Nucleus accumbens (tissue), 56 donors: ENCODE measurements around the gene PCBP1.
A peak's percentile ranks its signal among the peaks of the same experiment; 100 is the strongest.
"Not testable (repeated sequence)": the region's sequence is repeated elsewhere in the genome, so short reads cannot be mapped to it uniquely, and the experiment has no call there.

Experiments
- DNase-seq, 56 donors: peaks; one replicate each; lab custom pipeline; 2025; lab: John Stamatoyannopoulos, UW

PCBP1 gene

DNA sequence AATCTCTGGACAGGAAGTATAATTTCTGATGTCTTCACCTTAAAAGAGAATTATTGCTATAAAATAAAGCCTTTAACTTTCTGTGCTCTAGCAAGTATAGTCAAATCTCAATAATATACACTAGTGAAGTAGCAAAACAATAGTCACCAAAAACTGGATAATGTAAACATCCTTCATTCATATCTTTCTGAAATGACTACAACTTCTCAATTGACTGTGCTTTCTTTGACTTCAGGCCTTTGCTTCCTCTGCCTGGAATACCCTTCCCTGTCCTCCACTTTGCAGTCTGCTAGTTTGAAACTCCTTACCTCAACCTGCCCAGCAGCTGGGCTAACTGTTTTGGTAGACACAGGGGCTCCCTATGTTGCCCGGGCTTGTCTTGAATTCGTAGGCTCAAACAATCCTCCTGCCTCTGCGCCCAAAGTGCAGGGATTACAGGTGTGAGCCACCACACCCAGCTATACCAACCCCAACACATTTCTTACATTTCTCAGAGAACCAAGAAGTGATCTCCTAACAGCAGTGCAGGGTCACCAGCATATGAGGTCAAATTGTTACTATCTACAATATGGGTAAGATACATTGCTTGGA lies 6.6 kb upstream of the PCBP1 start:
- DNase-seq, result no peak

DNA sequence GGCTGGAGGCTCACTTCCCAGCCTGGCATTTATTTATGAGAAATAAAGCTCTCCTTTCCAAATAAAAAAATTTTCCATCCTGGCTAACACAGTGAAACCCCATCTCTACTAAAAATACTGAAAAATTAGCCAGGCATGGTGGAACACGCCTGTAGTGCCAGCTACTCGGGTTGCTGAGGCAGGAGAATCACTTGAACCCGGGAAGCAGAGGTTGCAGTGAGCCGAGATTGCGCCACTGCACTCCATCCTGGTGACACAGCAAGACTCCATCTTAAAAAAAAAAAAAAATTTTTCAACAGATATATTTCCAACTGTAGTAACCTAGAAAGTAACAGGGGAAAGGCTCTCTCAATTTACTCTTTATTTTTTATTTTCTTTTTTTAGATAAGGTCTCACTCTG lies 6.1 kb upstream of the PCBP1 start:
- no peak for DNase-seq

DNA sequence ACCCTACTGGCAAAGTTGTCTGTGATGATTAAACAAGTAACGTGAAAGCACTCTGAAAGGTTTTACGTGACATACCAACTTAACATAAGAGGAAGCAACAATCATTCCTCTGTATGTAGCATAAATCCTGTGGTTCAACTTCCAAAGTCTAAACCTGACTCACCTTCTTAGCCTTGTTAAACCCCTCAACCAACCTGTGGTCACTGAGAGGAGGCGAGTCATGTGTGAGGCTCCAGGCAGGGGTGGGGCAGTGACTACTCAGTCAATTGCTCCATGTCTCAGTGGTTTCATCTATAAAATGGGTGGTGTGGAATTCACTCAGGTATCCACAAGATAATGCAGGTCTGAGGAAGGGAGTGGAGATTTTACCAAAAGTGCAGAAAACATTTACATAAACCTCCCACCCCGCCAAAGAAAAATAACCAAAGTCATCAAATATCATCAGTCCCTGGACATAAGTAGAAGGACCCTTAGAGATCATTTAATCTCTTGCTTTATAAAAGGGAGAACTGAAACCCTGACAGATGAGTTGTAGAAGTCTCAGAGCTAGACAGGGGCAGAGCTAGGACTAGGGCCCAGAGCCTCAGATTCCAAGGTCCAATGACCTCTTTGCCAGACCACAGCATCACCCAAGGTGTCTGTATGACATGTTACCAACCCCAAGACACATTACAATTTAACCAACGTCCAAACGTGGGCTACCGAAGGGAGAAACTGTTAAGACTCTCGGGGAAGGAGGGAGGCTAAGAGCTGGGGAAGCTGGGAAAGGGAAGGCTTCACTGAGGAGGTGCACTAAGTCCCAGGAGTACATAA lies 3.7 kb upstream of the PCBP1 start:
- DNase-seq, result no peak

DNA sequence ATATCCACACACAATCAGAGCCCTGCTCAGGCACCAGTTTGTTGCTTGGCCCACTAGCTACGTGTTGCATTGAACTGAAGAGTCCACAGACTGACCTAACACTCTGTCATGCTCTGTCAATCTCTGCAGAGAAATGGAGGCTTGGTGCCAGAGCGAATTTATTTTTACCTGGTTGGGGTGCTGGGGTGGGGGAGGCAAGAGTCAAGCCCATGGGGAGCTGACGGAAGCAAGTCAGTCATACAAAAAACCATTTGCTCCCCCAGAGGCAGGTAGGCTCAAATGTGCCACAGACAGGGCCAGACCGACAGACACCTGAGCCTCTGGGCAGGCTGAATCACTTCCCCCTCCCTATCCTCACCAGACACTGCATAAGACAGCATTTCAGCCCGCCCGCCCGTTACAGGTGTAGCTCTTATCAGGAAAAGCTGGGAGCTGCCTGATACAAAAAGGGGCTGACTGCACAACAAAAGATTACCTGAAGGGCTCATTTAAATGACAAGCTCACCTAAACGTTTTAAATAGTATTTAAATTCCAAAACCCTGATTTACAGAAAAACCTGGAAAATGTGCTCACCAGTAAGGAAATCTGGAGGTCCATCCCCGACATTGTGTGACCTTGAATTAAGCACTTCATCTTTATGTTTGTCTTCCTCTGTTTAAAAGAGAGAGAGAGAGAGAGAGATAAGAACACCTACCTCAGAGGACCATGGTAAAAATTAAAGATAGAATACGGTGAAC lies 2.1 kb upstream of the PCBP1 start:
- DNase-seq, result peak in 29 of 56 donors; percentile 12 to 68 (median 32)

DNA sequence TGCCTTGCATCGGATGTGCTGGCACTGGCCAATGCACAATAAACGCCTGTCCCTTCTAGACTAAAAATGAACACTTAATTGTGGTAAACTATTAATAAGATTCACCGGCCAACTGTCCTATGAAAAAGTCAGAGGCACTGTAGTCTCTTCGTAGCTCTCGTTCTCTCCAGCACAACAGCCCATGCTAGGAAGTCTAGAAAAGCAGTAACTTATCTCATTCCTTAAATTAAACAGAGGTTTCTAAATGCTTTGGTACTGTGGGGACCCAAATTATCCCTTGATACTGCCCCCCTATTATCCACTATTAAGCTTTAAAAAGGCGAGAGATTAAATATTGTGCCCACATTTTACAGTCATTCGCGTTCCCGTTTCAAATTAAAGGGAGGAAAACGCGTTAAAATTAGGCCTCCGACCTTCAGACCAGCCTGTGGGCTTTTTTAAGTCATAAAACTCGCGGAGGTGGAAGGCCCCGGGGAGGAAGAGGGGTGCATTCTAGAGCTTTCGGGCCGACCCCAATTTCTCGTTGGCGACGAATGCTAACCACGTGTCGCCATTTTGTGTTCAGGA lies 1.5 kb upstream of the PCBP1 start:
- peak in 1 of 56 donors; percentile 44 for DNase-seq

DNA sequence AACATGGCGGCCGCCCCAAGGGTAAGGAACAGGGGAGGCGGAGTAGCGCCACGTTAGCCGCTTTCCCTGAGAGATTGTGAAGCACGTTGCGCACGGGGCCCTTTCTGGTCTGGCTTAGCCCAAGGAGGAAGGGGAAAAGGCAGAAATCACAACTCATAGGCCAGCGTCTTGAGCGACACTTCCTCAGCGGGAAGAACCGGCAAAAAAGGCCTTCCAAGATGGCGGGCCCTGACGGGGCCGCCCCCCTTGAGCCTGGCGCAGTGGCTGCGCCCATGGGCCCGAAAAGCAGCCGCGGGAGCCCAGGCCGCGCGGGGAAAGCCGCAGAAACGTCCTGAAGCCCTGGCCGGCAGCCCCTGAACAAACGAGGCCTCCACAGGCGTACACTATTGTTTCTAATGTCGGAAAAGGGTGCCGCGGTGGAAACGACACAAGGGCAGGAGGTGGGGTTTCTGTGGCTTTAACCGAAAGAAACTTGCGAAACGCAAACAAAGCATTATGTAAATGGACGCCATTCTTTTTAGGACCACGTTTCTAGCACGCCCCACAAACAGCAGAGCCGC lies 919 bp upstream of the PCBP1 start:
- peak in 55 of 56 donors; percentile 19 to 92 (median 76) for DNase-seq

DNA sequence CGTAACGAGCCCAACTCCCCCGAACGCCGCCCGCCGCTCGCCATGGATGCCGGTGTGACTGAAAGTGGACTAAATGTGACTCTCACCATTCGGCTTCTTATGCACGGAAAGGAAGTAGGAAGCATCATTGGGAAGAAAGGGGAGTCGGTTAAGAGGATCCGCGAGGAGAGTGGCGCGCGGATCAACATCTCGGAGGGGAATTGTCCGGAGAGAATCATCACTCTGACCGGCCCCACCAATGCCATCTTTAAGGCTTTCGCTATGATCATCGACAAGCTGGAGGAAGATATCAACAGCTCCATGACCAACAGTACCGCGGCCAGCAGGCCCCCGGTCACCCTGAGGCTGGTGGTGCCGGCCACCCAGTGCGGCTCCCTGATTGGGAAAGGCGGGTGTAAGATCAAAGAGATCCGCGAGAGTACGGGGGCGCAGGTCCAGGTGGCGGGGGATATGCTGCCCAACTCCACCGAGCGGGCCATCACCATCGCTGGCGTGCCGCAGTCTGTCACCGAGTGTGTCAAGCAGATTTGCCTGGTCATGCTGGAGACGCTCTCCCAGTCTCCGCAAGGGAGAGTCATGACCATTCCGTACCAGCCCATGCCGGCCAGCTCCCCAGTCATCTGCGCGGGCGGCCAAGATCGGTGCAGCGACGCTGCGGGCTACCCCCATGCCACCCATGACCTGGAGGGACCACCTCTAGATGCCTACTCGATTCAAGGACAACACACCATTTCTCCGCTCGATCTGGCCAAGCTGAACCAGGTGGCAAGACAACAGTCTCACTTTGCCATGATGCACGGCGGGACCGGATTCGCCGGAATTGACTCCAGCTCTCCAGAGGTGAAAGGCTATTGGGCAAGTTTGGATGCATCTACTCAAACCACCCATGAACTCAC lies 673 bp downstream of the PCBP1 start:
- peak in 40 of 56 donors; percentile 12 to 82 (median 47) for DNase-seq

DNA sequence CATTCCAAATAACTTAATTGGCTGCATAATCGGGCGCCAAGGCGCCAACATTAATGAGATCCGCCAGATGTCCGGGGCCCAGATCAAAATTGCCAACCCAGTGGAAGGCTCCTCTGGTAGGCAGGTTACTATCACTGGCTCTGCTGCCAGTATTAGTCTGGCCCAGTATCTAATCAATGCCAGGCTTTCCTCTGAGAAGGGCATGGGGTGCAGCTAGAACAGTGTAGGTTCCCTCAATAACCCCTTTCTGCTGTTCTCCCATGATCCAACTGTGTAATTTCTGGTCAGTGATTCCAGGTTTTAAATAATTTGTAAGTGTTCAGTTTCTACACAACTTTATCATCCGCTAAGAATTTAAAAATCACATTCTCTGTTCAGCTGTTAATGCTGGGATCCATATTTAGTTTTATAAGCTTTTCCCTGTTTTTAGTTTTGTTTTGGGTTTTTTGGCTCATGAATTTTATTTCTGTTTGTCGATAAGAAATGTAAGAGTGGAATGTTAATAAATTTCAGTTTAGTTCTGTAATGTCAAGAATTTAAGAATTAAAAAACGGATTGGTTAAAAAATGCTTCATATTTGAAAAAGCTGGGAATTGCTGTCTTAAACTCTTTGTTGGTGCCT lies 1.4 kb downstream of the PCBP1 start:
- no peak for DNase-seq

DNA sequence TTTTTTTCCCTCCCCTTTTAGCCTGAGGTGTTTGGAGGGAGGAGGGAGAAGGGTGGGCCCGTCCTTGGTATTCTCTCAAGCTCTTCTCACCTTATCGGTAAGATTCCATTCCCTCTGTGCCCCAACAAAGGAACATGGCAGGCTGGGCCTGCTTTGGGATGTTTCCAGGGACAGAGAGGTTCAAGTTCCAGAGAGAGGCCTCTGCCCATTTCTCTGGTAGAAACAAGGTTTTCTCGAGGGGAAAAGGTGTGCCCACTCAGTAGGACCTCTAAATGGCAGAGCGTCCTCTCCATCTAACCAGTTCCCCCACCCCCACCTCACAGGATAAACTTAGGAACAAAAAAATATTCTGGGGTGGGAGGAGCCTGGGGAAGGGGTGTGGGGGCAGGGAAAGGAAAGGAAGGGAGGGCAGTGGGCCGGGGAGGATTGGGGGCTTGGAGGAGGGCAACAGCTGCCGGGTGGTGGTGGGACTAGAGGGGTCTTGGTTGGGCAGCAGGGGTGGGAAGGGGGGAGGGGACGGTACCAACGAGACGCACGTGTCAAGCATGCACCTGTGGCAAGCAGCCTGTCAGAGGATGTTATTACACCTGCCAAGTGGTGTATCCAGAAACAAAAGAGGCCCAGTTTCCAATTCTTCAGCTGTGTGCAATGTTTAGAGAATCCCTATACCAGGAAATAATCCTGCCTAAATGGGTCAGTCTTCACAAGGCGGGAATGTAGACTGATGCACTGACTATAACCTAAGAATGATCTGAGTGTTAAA lies 2.1 kb downstream of the PCBP1 start:
- peak in 7 of 56 donors; percentile 4 to 45 (median 24) for DNase-seq

DNA sequence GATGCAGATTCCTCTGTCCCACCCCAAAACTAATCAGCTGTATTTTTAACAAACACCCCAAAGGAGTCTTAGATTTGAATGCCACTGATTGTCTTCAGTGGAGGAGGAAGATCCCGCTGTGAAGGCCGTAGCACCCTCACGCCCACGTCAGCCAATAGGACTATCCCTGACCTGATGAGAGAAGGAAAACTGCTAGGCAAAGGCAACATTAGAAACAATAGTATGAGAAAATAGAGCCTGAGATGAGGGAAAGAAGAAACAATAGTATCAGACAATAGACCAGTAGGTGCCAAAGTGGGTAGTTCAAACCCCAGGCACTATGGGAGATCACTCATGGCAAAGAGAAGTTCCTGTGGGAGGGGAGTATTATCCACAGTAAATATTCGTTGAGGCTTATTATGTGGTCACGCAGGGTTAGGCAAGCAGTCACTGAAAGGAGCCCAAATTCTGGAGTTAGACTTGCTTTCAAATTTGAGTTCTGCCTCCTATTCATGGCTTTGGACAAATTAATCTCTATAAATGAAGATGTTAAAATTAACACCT lies 2.8 kb downstream of the PCBP1 start:
- DNase-seq, result no peak

DNA sequence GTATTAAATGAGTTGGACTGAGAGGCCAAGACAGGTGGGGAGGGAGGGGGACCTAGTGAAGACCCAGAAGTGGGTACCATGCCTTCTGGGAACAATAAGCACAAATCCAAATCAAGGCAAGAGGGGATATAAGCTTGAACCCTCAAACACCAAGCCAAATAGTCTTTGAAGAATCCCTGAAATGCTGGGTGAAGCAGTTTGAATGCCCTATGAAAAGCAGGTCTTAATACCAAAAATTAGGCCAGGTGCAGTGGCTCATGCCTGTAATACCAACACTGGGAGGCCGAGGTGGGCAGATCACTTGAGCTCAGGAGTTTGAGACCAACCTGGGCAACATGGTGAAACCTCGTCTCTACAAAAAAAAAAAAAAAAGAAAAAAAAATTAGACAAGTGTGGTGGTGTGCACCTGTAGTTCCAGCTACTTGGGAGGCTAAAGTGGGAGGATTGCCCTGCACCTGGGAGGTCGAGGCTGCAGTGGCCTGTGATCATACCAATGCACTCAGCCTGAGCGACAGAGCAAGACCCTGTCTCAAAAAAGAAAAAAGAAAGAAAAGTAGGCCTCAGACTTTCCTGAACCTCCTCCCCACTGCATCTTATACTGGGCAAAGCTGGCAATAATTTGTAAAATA lies 3.5 kb downstream of the PCBP1 start:
- no peak for DNase-seq

DNA sequence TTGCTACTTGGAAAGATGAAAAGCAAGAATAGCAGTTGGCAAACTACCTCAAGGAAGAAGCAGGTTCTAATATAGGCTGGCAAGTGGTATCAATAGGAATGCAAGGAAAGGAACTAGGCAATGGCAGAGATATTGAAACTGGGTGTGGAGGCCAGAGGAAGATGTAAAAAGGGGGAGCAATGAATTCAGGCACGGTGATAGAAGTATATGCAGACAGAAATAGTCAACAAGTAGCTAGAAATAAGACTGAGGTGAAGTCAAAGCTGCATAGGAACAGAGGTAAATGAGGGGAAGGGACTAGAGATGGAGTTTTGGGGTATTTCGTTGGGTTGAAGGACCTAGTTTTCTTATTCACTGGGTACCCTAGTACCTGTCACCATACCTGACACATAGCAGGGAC lies 4.1 kb downstream of the PCBP1 start:
- no peak for DNase-seq

DNA sequence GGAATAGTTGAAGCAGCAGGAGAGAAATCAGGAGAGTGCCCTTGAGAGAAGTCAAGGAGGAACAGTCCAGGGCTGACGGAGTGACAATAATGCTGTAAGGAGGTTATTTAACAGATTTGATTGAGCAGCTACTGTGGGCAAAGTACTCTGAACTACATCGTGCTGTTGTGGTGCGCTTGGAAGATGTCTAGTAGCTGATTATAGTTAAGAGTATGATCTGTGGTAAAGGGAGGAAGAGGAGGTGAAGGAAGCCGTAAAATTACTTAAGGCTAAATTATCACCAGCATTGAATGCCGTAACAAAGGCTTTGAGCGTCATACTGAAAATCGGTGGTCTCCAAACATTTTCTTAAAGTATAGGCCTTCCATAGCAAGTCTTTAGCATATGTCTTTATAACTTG lies 4.5 kb downstream of the PCBP1 start:
- DNase-seq, result no peak

DNA sequence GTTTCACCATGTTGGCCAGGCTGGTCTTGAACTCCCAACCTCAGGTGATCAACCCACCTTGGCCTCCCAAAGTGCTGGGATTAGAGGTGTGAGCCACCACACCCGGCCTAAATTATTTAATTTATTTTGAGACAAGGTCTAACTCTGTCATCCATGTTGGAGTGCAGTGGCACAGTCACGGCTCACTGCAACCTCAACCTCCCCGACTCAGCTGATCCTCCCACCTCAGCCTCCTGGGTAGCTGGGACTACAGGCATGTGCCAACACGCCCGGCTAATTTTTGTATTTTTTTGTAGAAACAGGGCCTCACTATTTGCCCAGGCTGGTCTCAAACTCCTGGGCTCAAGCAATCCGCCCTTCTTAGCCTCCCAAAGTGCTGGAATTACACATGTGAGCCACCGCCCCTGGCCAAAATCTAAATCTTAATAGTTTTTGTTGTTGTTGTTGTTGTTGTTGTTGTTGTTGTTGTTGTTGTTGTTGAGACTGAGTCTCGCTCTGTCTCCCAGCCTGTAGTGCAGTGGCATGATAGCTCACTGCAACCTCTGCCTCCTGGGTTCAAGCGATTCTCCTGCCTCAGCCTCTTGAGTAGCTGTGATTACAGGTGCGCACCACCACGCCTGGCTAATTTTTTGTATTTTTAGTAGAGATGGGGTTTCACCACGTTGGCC lies 5.4 kb downstream of the PCBP1 start:
- not testable (repeated sequence) for DNase-seq

DNA sequence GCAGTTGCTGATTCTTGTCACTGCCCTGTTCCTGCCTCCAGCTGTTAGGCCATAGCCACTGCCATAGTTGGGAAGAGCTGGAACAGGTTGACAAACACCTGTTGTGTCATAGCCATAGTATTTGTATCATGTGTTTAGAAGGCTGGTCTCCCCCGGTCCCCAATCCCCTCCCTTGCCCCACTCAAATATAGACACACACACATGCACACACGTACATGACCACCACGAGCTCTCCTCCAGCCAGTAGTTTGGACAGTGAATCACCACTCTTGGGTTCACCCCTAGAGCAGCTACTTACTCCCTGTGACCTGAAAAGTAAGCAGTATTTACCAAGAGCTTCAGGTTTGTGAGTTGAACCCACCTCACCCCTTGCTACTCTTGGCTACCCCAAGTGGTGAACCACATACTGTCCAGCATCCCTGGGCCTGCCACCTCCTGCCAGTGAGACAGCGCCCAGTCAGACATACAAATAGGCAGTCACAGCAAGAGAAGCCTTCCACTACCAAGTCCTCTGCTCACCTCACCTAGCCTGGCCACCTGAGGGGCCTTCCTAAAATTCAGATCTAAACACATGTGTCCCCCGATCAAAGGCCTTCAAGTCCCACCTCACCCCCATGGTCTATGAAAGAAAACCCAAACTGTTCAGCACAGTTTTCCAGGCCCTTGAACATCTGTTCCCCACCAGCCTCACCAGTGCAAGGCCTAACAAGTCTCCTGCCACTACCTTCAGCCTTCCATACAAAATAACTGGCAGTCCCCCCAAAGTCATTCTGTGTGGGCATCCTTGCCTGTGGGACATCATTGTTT lies 7.1 kb downstream of the PCBP1 start:
- peak in 1 of 56 donors; percentile 49 for DNase-seq

DNA sequence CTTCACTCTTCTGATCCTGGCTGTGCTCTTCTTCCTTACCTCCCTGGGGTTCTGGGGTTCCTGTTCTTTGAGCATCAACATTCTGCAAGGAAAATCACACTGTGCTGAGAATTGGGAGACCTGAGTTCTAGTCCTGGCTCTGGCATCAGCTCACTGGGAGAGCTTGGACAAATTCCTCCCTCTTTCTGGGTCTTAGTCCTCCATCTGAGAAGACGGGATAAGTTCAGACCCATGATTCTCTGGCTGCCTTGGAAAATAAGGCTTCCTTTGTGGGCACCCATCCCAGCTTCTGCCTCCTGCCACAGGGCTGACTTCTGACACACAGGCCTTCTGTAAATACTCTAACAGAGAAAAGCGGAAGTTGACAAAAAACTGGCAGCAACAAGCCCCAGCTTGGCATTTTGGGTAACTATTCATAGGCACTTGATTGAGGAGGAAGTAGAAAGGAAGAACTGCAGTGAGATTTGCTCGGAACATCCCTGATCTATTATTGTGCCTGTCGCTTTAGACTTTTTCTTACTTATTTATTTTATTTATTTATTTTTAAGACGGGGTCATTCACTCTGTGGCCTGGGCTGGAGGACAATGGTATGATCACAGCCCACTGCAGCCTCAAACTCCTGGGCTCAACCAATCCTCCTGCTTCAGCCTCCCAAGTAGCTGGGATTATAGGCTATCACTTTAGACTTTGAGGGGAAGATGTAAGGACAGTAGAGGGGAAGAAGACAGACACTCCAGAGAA lies 7.9 kb downstream of the PCBP1 start:
- peak in 47 of 56 donors; percentile 12 to 84 (median 59) for DNase-seq
